GM20431 (cell line): ENCODE data around the gene ADAMTS2.

Experiments used
- in situ Hi-C: fragments of 300-500 bp; cut with MseI, MboI; formaldehyde crosslinking; loops from one replicate; pipeline ENCODE4 v1.15.0; 2020; ENCODE audit warnings: low sequenced_read_pairs; ENCODE audit not compliant: unreplicated experiment

ADAMTS2 gene

DNA sequence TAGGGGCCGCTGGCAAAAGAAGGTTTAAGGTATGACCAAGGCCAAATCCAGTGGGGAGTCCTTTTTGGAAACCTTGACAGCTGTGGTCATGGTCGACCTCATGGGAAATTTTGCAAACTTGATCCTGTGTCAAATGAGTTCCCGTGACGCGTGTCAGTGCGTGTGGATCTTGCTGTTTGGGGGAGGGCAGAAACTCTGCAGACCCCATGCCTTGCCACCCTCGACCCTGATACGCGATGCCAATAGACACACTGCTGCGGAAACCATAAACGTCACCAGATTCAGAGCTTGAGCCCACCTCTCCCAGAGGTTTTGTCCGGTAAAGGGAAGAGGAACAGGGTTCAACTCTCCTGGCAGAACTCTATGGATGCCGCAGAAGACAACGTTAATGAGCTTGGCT, 104.7 kb downstream of the ADAMTS2 start:
- in situ Hi-C loops, result no loop called here

DNA sequence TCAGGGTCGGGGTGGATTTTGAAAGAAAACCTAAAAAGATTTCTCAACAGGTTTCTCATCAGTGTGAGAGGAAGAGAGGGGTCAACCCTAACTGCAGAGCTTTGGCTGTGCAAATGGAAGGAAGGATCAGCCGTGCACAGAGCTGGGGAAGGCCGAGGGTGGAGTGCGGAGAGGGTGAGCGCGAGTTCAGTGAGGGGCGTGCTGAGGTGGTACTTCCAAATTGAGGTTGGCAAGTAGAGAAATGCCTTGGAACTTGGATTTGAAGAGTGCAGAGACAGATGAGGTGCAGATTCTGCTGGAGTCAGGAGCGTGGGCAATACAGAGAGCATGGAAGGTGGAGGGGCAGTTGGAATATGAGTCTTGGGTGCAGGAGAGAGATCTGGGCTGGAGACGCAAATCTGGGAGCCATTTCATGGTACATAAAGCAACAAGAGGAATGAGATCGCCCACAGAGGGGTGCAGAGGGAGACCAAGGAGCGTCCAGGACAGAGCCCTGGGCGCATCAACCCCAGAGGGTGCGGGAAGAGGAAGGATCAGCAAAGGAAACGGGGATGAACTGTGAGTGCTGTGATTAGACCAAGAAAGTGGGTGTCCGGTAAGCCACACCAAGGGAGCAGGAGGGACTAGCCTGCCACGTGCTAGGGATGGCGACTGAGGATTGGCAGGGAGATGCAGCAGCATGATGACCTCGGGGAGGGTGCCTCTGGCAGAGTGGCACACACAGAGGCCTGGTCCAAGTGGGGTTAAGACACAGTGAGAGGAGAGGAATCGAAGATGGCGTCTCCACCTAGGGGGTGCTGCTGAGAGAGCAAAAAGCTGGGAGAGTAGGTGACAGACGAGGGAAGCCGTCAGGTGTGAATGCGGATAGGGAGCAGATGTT, 105.8 kb downstream of the ADAMTS2 start:
- in situ Hi-C loops, result no loop called here

- in situ Hi-C loops, result no loop called here
These were observed 106.7 kb downstream of the ADAMTS2 start for GRCh38 chr5:179238628-179238970.

GRCh38 chr5:179237770-179238627, 107.3 kb downstream of the ADAMTS2 start:
- in situ Hi-C loops, result no loop called here

DNA sequence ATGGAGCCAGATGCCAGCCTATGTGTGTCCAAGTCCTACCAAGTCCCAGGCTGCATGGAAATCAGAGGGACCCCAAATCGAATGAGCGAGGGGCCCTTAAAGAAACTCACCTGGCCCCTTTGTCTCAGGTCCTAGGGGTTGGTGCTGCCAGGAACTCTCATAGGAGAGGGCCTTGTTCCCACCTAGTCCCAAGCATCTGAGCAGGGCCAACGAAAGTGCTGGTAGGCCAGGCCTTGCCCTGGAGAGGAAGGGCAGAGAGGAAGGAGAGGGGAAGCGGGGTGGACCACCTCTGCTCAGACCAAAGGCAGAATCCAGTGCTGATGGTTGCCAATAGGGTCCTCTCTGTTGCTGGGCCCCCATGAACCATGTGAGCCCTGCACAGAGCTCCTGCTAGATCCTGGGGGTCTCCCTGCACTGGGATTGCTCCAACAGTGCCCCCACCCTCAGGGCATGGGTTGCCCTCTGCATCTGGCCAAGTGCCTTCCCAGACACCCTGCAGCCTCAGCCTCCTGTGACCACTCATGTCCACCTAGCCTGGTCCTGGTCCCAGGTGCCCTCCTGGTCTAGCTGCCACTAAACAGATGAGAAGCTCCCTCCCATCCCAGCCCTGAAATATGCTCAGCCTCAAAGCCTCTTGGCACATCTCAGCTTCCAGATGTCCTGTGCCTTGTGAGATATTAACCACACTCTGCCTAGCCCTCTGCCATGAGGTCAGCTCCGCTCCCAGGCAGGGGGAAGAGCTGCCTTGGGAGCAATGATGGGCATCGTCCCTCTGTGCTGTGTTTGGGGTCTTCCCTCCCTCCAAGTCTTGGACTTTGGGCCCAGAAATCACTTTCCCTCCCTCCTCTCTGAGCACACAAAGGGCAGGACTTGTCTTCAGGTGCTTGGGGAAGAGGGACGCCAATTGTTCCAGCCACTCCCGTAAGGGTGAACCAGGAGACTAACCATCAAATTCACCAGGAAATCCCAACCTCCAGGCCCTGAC, 109.6 kb downstream of the ADAMTS2 start:
- in situ Hi-C loops, result no loop called here

DNA sequence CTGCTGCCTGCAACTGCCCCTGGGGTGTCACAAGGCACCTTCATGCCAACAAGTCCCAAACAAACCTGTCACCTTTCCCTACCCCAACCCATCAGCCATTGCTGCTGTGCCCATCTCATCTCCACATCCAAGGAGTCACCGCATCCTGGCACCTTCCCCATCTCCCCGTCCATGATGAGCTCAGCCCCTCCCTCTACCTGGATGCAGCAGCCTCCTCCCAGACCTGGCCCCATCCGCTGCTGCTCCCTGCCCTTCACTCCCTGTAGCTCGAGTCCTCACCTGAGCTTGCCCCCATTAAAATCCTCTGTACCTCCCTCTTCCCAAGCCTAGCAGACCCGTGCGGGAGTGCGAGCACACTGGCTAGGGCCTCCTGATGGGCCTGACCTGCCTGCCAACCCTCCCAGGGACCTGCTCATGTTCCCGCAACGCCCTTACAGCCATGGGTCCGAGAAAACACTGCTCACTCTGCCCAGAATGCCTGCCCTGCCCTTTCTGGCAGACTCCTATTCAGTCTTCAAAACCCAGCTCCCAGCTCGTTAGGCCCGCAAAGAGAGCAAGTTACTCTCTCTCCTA, 110.6 kb downstream of the ADAMTS2 start:
- in situ Hi-C loops, result no loop called here

DNA sequence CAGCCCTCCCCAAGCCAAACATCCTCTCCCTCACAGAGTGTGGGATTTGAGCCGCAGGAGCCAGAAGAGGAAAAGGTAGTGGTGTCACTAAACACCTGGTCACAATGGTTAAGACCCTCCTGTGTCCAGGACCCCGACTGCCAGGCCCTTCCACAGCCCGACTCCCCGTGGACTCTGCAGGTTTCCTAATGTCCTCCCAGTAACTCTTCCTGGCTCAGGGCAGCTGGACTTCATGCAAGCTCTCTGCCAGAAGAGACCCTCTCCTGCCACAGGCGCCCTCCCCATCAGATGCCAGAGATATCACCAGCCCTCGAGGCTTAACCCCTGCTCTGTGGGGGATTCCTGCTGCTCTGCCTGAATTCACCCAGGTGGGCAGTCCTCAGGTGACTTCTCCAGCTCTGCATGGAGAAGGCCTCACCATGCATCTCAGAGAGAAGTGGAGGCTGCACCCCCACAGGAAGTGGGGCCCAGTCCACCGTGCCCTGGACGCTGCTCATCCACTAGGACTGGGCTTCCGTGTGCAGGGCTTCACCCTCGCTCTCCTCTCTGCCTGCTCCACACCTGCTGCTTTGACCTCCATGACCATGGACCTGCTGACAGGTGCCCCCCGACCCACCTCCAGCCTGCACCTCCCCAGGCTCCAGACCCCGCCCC, 111.2 kb downstream of the ADAMTS2 start:
- in situ Hi-C loops, result no loop called here

DNA sequence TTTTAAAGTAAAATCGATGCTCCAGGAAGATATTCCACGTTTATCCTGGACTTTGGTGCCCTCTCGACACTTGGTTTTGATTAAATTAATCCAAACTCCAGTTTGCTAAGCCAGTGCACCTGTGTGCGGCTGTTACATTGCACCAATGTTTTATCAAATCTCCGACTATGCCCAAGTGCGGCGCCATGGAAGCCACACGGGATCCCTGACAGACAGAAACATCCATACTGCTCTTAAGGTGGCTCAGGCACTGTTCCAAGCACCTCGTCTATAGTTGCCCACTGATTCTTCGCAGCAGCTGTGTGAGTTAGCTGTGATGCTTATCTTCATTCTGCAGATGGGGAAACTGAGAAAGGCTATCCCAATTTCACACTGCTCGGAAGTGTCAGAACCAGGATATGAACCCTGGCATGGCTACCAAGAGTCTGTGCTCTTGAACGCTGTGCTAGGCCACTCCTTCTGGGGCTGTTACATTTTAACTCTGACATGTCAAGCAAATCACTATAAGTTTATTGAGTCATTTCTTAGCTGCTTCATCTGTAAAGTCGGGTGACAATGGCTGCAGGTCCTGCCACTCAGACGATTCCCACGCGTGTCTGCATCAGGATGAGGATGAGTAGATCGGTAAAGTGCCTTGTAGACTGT, 113.0 kb downstream of the ADAMTS2 start:
- in situ Hi-C loops, result no loop called here

GRCh38 chr5:179231309-179231708, 114.0 kb downstream of the ADAMTS2 start:
- in situ Hi-C loops, result no loop called here

DNA sequence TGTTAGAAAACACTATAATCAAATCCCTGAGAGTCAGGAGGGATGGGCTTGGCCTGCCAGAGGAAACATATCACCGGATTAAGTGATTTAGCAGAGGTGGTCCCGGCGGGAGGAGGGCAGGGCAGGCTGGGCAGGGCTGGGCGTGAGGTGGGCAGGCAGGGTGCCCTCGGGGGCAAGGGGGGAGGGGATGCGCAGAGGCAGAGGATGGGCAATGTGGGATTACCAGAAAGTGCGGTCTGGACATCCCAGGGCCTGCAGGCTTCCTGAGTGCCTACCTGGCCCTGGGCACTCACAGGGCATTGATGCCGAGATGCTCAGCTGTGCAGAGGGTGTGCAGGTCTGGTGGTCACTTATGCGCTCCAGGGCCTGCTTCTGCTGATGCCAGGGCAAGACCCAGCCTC, 115.2 kb downstream of the ADAMTS2 start:
- in situ Hi-C loops, result no loop called here

GRCh38 chr5:179229331-179229831, 115.9 kb downstream of the ADAMTS2 start:
- in situ Hi-C loops, result no loop called here

DNA sequence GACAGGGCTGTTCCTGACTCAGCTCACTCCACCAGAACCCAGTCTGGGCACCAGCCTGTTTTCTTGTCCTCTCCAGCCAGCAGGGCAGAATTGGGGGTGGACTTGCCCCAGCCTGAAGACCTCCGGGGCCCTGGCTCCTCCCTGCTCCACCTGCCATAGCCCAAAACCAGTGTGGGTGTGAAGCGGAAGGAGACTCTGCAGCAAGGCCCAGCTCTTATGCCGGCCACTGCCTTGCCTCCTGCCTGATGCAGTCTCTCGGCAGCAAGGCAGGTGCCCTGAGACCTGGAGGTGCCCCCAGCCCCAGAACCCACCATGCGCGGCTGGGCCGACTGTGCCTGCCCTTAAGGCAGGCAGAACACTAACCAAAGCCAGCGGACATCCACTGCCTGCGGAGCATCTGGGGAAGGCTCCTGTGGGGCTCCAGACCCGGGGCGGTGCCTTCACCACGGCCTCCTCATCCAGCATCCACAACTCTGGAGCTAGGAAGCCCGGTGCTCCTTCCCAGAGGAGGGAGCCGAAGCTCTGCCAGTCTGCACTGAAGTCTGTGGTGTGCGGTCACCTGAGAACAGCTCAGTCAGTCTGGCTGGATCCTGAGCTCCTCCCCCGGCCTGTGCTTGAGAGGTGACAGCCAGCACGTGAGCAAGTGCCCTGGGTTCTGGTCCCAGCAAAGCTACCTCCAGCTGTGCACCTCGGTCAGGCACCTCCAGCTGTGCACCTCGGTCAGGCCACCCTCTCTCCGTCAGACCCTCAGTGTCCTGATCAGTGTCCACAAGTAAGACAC, 116.7 kb downstream of the ADAMTS2 start:
- in situ Hi-C loops, result no loop called here

- in situ Hi-C loops, result no loop called here
These were observed 117.5 kb downstream of the ADAMTS2 start for GRCh38 chr5:179227580-179228311.

DNA sequence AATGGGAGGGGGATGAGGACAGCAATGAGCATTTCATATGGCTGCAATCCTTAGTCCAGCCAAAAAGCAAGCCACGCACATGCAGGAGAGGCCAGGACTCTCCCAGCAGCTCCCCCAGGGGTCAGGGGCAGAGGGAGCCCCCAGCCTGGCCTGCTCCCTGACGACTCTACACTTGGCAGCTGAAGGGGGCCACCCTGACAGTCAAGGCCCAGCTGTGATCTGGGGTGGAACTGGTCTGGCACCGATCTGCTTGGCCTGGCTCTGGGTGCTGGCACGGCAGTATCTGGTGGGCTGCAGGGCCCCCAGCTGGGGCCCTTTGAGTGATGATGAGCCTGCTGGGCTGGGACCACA, 118.1 kb downstream of the ADAMTS2 start:
- in situ Hi-C loops, result no loop called here

- in situ Hi-C loops, result no loop called here
These were observed 118.6 kb downstream of the ADAMTS2 start for GRCh38 chr5:179226696-179227095.

GRCh38 chr5:179225387-179225786, 119.9 kb downstream of the ADAMTS2 start:
- in situ Hi-C loops, result no loop called here

DNA sequence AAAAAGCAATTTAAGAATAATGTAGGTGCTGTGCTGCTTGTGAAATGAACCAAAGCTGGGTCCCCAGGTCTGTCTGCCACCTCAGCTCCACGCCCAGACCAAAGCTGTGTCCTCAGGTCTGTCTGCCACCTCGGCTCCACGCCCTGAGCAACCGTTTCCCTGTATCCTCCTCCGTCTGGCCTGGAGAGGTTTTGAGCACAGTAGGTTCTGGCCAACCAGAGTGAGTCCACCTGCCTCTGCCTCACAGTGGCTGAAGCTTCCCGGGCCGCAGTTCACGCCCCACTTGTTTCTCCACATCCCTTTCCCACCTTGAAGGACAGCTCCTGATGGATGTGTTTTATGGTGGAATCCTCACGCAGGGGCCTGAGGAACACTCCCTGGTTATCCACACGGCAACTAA, 120.5 kb downstream of the ADAMTS2 start:
- in situ Hi-C loops, result no loop called here
